ENCODE data around the gene ALG9.

DNA sequence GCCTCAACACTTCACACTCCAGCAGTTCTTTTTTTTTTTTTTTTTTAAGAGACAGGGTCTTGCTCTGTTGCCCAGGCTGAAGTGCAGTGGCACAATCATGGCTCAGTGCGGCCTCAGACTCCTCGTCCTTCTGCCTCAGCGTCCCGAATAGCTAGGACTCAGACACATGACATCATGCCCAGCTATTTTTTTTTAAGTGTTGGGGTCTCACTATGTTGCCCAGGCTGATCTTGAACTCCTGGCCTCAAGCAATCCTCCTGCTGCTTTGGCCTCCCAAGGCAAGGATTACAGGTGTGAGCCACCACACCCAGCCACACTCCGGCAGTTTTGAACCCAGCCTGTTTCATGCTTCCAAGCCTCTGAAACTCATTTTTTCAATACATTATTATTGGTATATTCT lies 108.9 kb downstream of the ALG9 start:
- TF ChIP-seq JUND (IDR thresholded peaks at IDR 0.05) = no peak
- no peak for TF ChIP-seq YY1 (IDR thresholded peaks at IDR 0.05; ENCODE audit: extremely low read depth, insufficient replicate concordance, low read depth, low read length)
- TF ChIP-seq POLR2A (IDR thresholded peaks at IDR 0.05; ENCODE audit: borderline replicate concordance, extremely low read depth, insufficient read depth, insufficient read length) = no peak
- TF ChIP-seq POLR2AphosphoS5 (IDR thresholded peaks at IDR 0.05; ENCODE audit: low read depth, low read length) = no peak
- TF ChIP-seq, protein P1, sequence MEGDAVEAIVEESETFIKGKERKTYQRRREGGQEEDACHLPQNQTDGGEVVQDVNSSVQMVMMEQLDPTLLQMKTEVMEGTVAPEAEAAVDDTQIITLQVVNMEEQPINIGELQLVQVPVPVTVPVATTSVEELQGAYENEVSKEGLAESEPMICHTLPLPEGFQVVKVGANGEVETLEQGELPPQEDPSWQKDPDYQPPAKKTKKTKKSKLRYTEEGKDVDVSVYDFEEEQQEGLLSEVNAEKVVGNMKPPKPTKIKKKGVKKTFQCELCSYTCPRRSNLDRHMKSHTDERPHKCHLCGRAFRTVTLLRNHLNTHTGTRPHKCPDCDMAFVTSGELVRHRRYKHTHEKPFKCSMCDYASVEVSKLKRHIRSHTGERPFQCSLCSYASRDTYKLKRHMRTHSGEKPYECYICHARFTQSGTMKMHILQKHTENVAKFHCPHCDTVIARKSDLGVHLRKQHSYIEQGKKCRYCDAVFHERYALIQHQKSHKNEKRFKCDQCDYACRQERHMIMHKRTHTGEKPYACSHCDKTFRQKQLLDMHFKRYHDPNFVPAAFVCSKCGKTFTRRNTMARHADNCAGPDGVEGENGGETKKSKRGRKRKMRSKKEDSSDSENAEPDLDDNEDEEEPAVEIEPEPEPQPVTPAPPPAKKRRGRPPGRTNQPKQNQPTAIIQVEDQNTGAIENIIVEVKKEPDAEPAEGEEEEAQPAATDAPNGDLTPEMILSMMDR (IDR thresholded peaks at IDR 0.05 in 2 of 3, conservative IDR thresholded peaks at IDR 0.05 in 1 of 3; ENCODE audit: borderline replicate concordance in 1 of 3, insufficient read depth in 1 of 3, low read depth in 2 of 3, low read length in 2 of 3) = no peak
- no peak for TF ChIP-seq EZH2 (IDR thresholded peaks at IDR 0.05)
- TF ChIP-seq, protein P2, sequence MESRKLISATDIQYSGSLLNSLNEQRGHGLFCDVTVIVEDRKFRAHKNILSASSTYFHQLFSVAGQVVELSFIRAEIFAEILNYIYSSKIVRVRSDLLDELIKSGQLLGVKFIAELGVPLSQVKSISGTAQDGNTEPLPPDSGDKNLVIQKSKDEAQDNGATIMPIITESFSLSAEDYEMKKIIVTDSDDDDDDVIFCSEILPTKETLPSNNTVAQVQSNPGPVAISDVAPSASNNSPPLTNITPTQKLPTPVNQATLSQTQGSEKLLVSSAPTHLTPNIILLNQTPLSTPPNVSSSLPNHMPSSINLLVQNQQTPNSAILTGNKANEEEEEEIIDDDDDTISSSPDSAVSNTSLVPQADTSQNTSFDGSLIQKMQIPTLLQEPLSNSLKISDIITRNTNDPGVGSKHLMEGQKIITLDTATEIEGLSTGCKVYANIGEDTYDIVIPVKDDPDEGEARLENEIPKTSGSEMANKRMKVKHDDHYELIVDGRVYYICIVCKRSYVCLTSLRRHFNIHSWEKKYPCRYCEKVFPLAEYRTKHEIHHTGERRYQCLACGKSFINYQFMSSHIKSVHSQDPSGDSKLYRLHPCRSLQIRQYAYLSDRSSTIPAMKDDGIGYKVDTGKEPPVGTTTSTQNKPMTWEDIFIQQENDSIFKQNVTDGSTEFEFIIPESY (IDR thresholded peaks at IDR 0.05; ENCODE audit: extremely low read depth, insufficient replicate concordance, low read length) = no peak
- no peak for TF ChIP-seq SP1 (IDR thresholded peaks at IDR 0.05; ENCODE audit: low read depth)
- TF ChIP-seq SIN3A (IDR thresholded peaks at IDR 0.05; ENCODE audit: low read depth) = no peak
- TF ChIP-seq EZH2phosphoT487 (IDR thresholded peaks at IDR 0.05; ENCODE audit: borderline replicate concordance) = no peak
- TF ChIP-seq ELF1 (IDR thresholded peaks at IDR 0.05; ENCODE audit: borderline replicate concordance, low read depth) = no peak
- no peak for TF ChIP-seq ZNF274 (IDR thresholded peaks at IDR 0.05; ENCODE audit: low read depth, low read length)
- TF ChIP-seq, protein P3, sequence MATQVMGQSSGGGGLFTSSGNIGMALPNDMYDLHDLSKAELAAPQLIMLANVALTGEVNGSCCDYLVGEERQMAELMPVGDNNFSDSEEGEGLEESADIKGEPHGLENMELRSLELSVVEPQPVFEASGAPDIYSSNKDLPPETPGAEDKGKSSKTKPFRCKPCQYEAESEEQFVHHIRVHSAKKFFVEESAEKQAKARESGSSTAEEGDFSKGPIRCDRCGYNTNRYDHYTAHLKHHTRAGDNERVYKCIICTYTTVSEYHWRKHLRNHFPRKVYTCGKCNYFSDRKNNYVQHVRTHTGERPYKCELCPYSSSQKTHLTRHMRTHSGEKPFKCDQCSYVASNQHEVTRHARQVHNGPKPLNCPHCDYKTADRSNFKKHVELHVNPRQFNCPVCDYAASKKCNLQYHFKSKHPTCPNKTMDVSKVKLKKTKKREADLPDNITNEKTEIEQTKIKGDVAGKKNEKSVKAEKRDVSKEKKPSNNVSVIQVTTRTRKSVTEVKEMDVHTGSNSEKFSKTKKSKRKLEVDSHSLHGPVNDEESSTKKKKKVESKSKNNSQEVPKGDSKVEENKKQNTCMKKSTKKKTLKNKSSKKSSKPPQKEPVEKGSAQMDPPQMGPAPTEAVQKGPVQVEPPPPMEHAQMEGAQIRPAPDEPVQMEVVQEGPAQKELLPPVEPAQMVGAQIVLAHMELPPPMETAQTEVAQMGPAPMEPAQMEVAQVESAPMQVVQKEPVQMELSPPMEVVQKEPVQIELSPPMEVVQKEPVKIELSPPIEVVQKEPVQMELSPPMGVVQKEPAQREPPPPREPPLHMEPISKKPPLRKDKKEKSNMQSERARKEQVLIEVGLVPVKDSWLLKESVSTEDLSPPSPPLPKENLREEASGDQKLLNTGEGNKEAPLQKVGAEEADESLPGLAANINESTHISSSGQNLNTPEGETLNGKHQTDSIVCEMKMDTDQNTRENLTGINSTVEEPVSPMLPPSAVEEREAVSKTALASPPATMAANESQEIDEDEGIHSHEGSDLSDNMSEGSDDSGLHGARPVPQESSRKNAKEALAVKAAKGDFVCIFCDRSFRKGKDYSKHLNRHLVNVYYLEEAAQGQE (IDR thresholded peaks at IDR 0.05; ENCODE audit: low read depth) = no peak
- TF ChIP-seq CEBPB (IDR thresholded peaks at IDR 0.05; ENCODE audit: low read depth) = no peak

Measured in HCT116 (cell line).